ENCODE data around the gene GALNT13.

GALNT13 gene

GRCh38 chr2:153886833-153887232 is 15.1 kb downstream of the GALNT13 start:
- TF ChIP-seq CTCF (conservative IDR thresholded peaks at IDR 0.05; ENCODE audit: low read depth, low read length): no peak
- no peaks in the 10 kb centered on the region for H3K79me2 ChIP-seq (ENCODE audit: insufficient read depth, low read depth)
- no peak overlapping the region for H3K4me2 ChIP-seq

GRCh38 chr2:153890576-153890975 is 18.9 kb downstream of the GALNT13 start:
- Histone ChIP-seq H3K4me3 (IDR thresholded peaks at IDR 0.05; ENCODE audit: insufficient read depth, low read depth, low read length) (no peak overlapping the region), H3K79me2 (ENCODE audit: insufficient read depth, low read depth) (no peaks in the 10 kb centered on the region), H3K36me3 (ENCODE audit: insufficient read depth) (no peaks in the 10 kb centered on the region), H2AFZ (ENCODE audit: low read depth) (no peak overlapping the region), H3K9ac (no peak overlapping the region), H3K4me2 (no peak overlapping the region), H3K4me1 (ENCODE audit: low read depth, poor library complexity, severe bottlenecking) (no peaks in the 10 kb centered on the region), H4K20me1 (ENCODE audit: insufficient read depth) (no peaks in the 10 kb centered on the region), H3K27me3 (ENCODE audit: insufficient read depth, low read depth) (no peaks in the 10 kb centered on the region), H3K27ac (no peak overlapping the region)
- TF ChIP-seq CTCF (conservative IDR thresholded peaks at IDR 0.05; ENCODE audit: low read depth, low read length): no peak

More at GRCh38 chr2:153886833-153887232, 15.1 kb downstream of the GALNT13 start:
- Histone ChIP-seq H3K36me3 (ENCODE audit: insufficient read depth) (no peaks in the 10 kb centered on the region), H2AFZ (ENCODE audit: low read depth) (no peak overlapping the region), H3K4me3 (IDR thresholded peaks at IDR 0.05; ENCODE audit: insufficient read depth, low read depth, low read length) (no peak overlapping the region), H3K9ac (no peak overlapping the region), H3K27ac (no peak overlapping the region), H3K4me1 (ENCODE audit: low read depth, poor library complexity, severe bottlenecking) (no peaks in the 10 kb centered on the region), H4K20me1 (ENCODE audit: insufficient read depth) (no peaks in the 10 kb centered on the region), H3K27me3 (ENCODE audit: insufficient read depth, low read depth) (no peaks in the 10 kb centered on the region)

- Histone ChIP-seq H3K27me3 (ENCODE audit: insufficient read depth, low read depth) (no peaks in the 10 kb centered on the region), H3K79me2 (ENCODE audit: insufficient read depth, low read depth) (no peaks in the 10 kb centered on the region), H3K4me3 (IDR thresholded peaks at IDR 0.05; ENCODE audit: insufficient read depth, low read depth, low read length) (no peak overlapping the region), H2AFZ (ENCODE audit: low read depth) (no peak overlapping the region), H3K36me3 (ENCODE audit: insufficient read depth) (no peaks in the 10 kb centered on the region), H3K9ac (no peak overlapping the region), H3K27ac (no peak overlapping the region), H3K4me1 (ENCODE audit: low read depth, poor library complexity, severe bottlenecking) (no peaks in the 10 kb centered on the region), H3K4me2 (no peak overlapping the region), H4K20me1 (ENCODE audit: insufficient read depth) (no peaks in the 10 kb centered on the region)
- no peak for TF ChIP-seq CTCF (conservative IDR thresholded peaks at IDR 0.05; ENCODE audit: low read depth, low read length)
These were observed 19.3 kb downstream of the GALNT13 start for GRCh38 chr2:153891051-153891450.

GRCh38 chr2:153912798-153913396 is 41.2 kb downstream of the GALNT13 start:
- Histone ChIP-seq H3K27me3 (ENCODE audit: insufficient read depth, low read depth) (no peaks in the 10 kb centered on the region), H3K9ac (no peak overlapping the region)

More at GRCh38 chr2:153912798-153913396, 41.2 kb downstream of the GALNT13 start:
- Histone ChIP-seq H4K20me1 (ENCODE audit: insufficient read depth) (no peaks in the 10 kb centered on the region), H3K4me2 (no peak overlapping the region), H3K4me1 (ENCODE audit: low read depth, poor library complexity, severe bottlenecking) (no peaks in the 10 kb centered on the region), H3K27ac (no peak overlapping the region), H2AFZ (ENCODE audit: low read depth) (no peak overlapping the region), H3K79me2 (ENCODE audit: insufficient read depth, low read depth) (no peaks in the 10 kb centered on the region), H3K36me3 (ENCODE audit: insufficient read depth) (no peaks in the 10 kb centered on the region), H3K4me3 (IDR thresholded peaks at IDR 0.05; ENCODE audit: insufficient read depth, low read depth, low read length) (no peak overlapping the region)
- no peak for TF ChIP-seq CTCF (conservative IDR thresholded peaks at IDR 0.05; ENCODE audit: low read depth, low read length)
